ENCODE measurements around the gene AAK1. TPM values are rescaled to one million over a fixed set of nuclear protein-coding genes. Genes with fewer than 3 reads are reported as not detected.

Gene AAK1
- total RNA-seq, 1 donor from 2014 or later = 48.6 TPM

- no peak overlapping the region for H3K27ac ChIP-seq
- H3K4me1 ChIP-seq = peaks cover 46% of the 10 kb centered on the region
- no peaks in the 10 kb centered on the region for H3K9me3 ChIP-seq
- H3K36me3 ChIP-seq = no peaks in the 10 kb centered on the region
- no peak for DNase-seq (ENCODE audit: extremely low spot score in 2 of 2)
- intact Hi-C loops (cut with DNase I) = loop anchor here (10.0 kb wide), 1 partner anchor 147 kb away; no protein-coding TSS in a partner anchor
- no peaks in the 10 kb centered on the region for H3K27me3 ChIP-seq
- TF ChIP-seq POLR2A (IDR thresholded peaks at IDR 0.05) = no peak
- TF ChIP-seq POLR2AphosphoS5 (IDR thresholded peaks at IDR 0.05; ENCODE audit: insufficient read depth in 1 of 2, low read depth in 1 of 2) = no peak
- TF ChIP-seq CTCF (IDR thresholded peaks at IDR 0.05) = no peak
- no peak overlapping the region for H3K4me3 ChIP-seq
Measured at GRCh38 chr2:69567909-69568300, 75.6 kb downstream of the AAK1 start.

- TF ChIP-seq POLR2A (IDR thresholded peaks at IDR 0.05) (no peak), CTCF (IDR thresholded peaks at IDR 0.05) (no peak), POLR2AphosphoS5 (IDR thresholded peaks at IDR 0.05; ENCODE audit: insufficient read depth in 1 of 2, low read depth in 1 of 2) (no peak)
- no peak overlapping the region for H3K4me3 ChIP-seq
- H3K27ac ChIP-seq = no peak overlapping the region
- H3K36me3 ChIP-seq = no peaks in the 10 kb centered on the region
- peaks cover 46% of the 10 kb centered on the region for H3K4me1 ChIP-seq
- intact Hi-C loops (cut with DNase I) = loop anchor here (10.0 kb wide), 1 partner anchor 147 kb away; no protein-coding TSS in a partner anchor
- no peaks in the 10 kb centered on the region for H3K9me3 ChIP-seq
- no peaks in the 10 kb centered on the region for H3K27me3 ChIP-seq
- no peak for DNase-seq (ENCODE audit: extremely low spot score in 2 of 2)
Measured at GRCh38 chr2:69567157-69567908, 76.2 kb downstream of the AAK1 start.

- TF ChIP-seq POLR2A (IDR thresholded peaks at IDR 0.05) = no peak
- TF ChIP-seq POLR2AphosphoS5 (IDR thresholded peaks at IDR 0.05; ENCODE audit: insufficient read depth in 1 of 2, low read depth in 1 of 2) = no peak
- TF ChIP-seq CTCF (IDR thresholded peaks at IDR 0.05) = no peak
- H3K4me1 ChIP-seq = peaks cover 42% of the 10 kb centered on the region
- no peak overlapping the region for H3K27ac ChIP-seq
- intact Hi-C loops (cut with DNase I) = loop anchor here (10.0 kb wide), 1 partner anchor 148 kb away; no protein-coding TSS in a partner anchor
- H3K36me3 ChIP-seq = no peaks in the 10 kb centered on the region
- H3K9me3 ChIP-seq = no peaks in the 10 kb centered on the region
- no peak for DNase-seq (ENCODE audit: extremely low spot score in 2 of 2)
- no peak overlapping the region for H3K4me3 ChIP-seq
- H3K27me3 ChIP-seq = no peaks in the 10 kb centered on the region
Measured at GRCh38 chr2:69566669-69567068, 76.9 kb downstream of the AAK1 start.

GRCh38 chr2:69565431-69565839 is 78.1 kb downstream of the AAK1 start:
- Histone ChIP-seq H3K36me3 (no peaks in the 10 kb centered on the region), H3K4me1 (peaks cover 32% of the 10 kb centered on the region), H3K27ac (no peak overlapping the region), H3K27me3 (no peaks in the 10 kb centered on the region), H3K4me3 (no peak overlapping the region), H3K9me3 (no peaks in the 10 kb centered on the region)
- intact Hi-C loops (cut with DNase I) = loop anchor here (10.0 kb wide), 1 partner anchor 149 kb away; no protein-coding TSS in a partner anchor
- TF ChIP-seq CTCF (IDR thresholded peaks at IDR 0.05) = peak in 2 of 3 experiments; percentile 33 to 36
- no peak for TF ChIP-seq POLR2A (IDR thresholded peaks at IDR 0.05)
- no peak for TF ChIP-seq POLR2AphosphoS5 (IDR thresholded peaks at IDR 0.05; ENCODE audit: insufficient read depth in 1 of 2, low read depth in 1 of 2)
- no peak for DNase-seq (ENCODE audit: extremely low spot score in 2 of 2)

- Histone ChIP-seq H3K4me1 (peaks cover 24% of the 10 kb centered on the region), H3K27me3 (no peaks in the 10 kb centered on the region), H3K27ac (no peak overlapping the region), H3K9me3 (no peaks in the 10 kb centered on the region), H3K36me3 (no peaks in the 10 kb centered on the region), H3K4me3 (no peak overlapping the region)
- intact Hi-C loops (cut with DNase I) = loop anchor here (10.0 kb wide), 1 partner anchor 150 kb away; no protein-coding TSS in a partner anchor
- TF ChIP-seq POLR2A (IDR thresholded peaks at IDR 0.05) = no peak
- no peak for TF ChIP-seq POLR2AphosphoS5 (IDR thresholded peaks at IDR 0.05; ENCODE audit: insufficient read depth in 1 of 2, low read depth in 1 of 2)
- TF ChIP-seq CTCF (IDR thresholded peaks at IDR 0.05) = no peak
- no peak for DNase-seq (ENCODE audit: extremely low spot score in 2 of 2)
Measured at GRCh38 chr2:69564604-69565003, 78.9 kb downstream of the AAK1 start.
